WTC11 (cell line): Measurements from ENCODE around the gene EFHC2. TPM values are rescaled to one million over a fixed set of nuclear protein-coding genes. Genes with fewer than 3 reads are reported as not detected.

Source experiments
- ATAC-seq: fragments of 200-7000 bp; cut with Tn5 transposase; 2 replicates; pipeline ENCODE4 v1.10.0; 2021; ENCODE audit warnings: mild to moderate bottlenecking, moderate library complexity
- CTCF ChIA-PET: fragments of 300-600 bp; sonication (Branson Sonifier 250); formaldehyde crosslinking; loops from one replicate; lab custom pipeline; 2021; ENCODE audit warnings: antibody characterized with exemption; lab: Charles Lee
- POLR2A ChIA-PET: fragments of 350-600 bp; sonication (Branson Sonifier 250); formaldehyde crosslinking; loops from one replicate; lab custom pipeline; 2021; ENCODE audit warnings: antibody characterized with exemption; lab: Charles Lee
- DNase-seq: peaks from one replicate; pipeline ENCODE4 v3.0.0; 2021; ENCODE audit warnings: low spot score
- H3K27ac Mint-ChIP-seq: 2 replicates; pipeline ENCODE4 v1.8.0; 2021; ENCODE audit warnings: mixed read lengths
- H3K27me3 Mint-ChIP-seq: 2 replicates; pipeline ENCODE4 v1.8.0; 2021; ENCODE audit warnings: low read depth, mild to moderate bottlenecking, moderate library complexity, mixed read lengths
- H3K36me3 Mint-ChIP-seq: 2 replicates; pipeline ENCODE4 v1.8.0; 2021; ENCODE audit warnings: mixed read lengths
- H3K4me1 Mint-ChIP-seq: 2 replicates; pipeline ENCODE4 v1.8.0; 2022; ENCODE audit warnings: mixed read lengths
- H3K4me3 Mint-ChIP-seq: 2 replicates; pipeline ENCODE4 v1.8.0; 2021; ENCODE audit warnings: mild to moderate bottlenecking, moderate library complexity, mixed read lengths
- H3K9me3 Mint-ChIP-seq: 2 replicates; pipeline ENCODE4 v1.8.0; 2021; ENCODE audit warnings: mixed read lengths
- CREM ChIP-seq: sonication (generic); formaldehyde crosslinking; IDR thresholded peaks from 2 replicates; pipeline ENCODE4 v1.8.1; 2022; ENCODE audit warnings: mild to moderate bottlenecking, missing genetic modification reagents, moderate library complexity
- EMX1 ChIP-seq: fragments of 250-450 bp; sonication (Bioruptor Pico); IDR thresholded peaks from 2 replicates; pipeline ENCODE4 v1.8.0; 2021; ENCODE audit warnings: mild to moderate bottlenecking
- FOXK1 ChIP-seq: sonication (generic); formaldehyde crosslinking; IDR thresholded peaks from 2 replicates; pipeline ENCODE4 v1.8.0; 2022; ENCODE audit warnings: mild to moderate bottlenecking, moderate library complexity, missing genetic modification reagents
- HMGA2 ChIP-seq: fragments of 250-450 bp; sonication (Bioruptor Pico); IDR thresholded peaks from 2 replicates; pipeline ENCODE4 v1.4.0; 2021; ENCODE audit warnings: mild to moderate bottlenecking, moderate library complexity
- IRF2 ChIP-seq: sonication (generic); formaldehyde crosslinking; IDR thresholded peaks from 2 replicates; pipeline ENCODE4 v1.8.0; 2022; ENCODE audit warnings: low read depth, missing genetic modification reagents, borderline replicate concordance
- JAZF1 ChIP-seq: fragments of 250-450 bp; sonication (Bioruptor Pico); IDR thresholded peaks from 2 replicates; pipeline ENCODE4 v1.9.0; 2021; ENCODE audit warnings: moderate library complexity, mild to moderate bottlenecking, inconsistent platforms
- MYBL2 ChIP-seq: sonication (generic); formaldehyde crosslinking; IDR thresholded peaks from 2 replicates; pipeline ENCODE4 v1.8.1; 2023; ENCODE audit warnings: mild to moderate bottlenecking, moderate library complexity, missing genetic modification reagents
- NFATC4 ChIP-seq: fragments of 250-450 bp; sonication (Bioruptor Pico); IDR thresholded peaks from 2 replicates; pipeline ENCODE4 v1.9.0; 2021; ENCODE audit warnings: mild to moderate bottlenecking
- RELA ChIP-seq: sonication (generic); formaldehyde crosslinking; IDR thresholded peaks from 2 replicates; pipeline ENCODE4 v1.8.1; 2022; ENCODE audit warnings: missing genetic modification reagents, mild to moderate bottlenecking, borderline replicate concordance
- RORB ChIP-seq: fragments of 250-450 bp; sonication (Bioruptor Pico); IDR thresholded peaks from 2 replicates; pipeline ENCODE4 v1.9.0; 2021; ENCODE audit warnings: mild to moderate bottlenecking
- TEAD1 ChIP-seq: sonication (generic); formaldehyde crosslinking; IDR thresholded peaks from 2 replicates; pipeline ENCODE4 v1.8.0; 2022; ENCODE audit warnings: mild to moderate bottlenecking, missing genetic modification reagents
- ZNF263 ChIP-seq: sonication (generic); formaldehyde crosslinking; IDR thresholded peaks from 2 replicates; pipeline ENCODE4 v1.8.1; 2022; ENCODE audit warnings: low read depth, mild to moderate bottlenecking, moderate library complexity, missing genetic modification reagents
- ZNF396 ChIP-seq: fragments of 250-450 bp; sonication (Bioruptor Pico); IDR thresholded peaks from 2 replicates; pipeline ENCODE4 v1.8.0; 2021; ENCODE audit warnings: mild to moderate bottlenecking, moderate library complexity, borderline replicate concordance
- total RNA-seq: library from RNA; stranded (reverse); gene quantifications from 3 replicates; pipeline ENCODE4 v1.2.3, GENCODE V29; 2021
- TF ChIP-seq, protein P1 (sequence below): sonication (generic); formaldehyde crosslinking; IDR thresholded peaks from 2 replicates; pipeline ENCODE4 v1.8.0; 2023; ENCODE audit warnings: missing genetic modification reagents
- TF ChIP-seq, protein P2 (sequence below): sonication (generic); formaldehyde crosslinking; IDR thresholded peaks from 2 replicates; pipeline ENCODE4 v1.8.1; 2023; ENCODE audit warnings: mild to moderate bottlenecking, missing genetic modification reagents
- TF ChIP-seq, protein P3 (sequence below): sonication (generic); formaldehyde crosslinking; IDR thresholded peaks from 2 replicates; pipeline ENCODE4 v1.8.0; 2022; ENCODE audit warnings: mild to moderate bottlenecking, missing genetic modification reagents
- TF ChIP-seq, protein P4 (sequence below): sonication (generic); formaldehyde crosslinking; IDR thresholded peaks from 2 replicates; pipeline ENCODE4 v1.8.0; 2022; ENCODE audit warnings: missing genetic modification reagents
- TF ChIP-seq, protein P5 (sequence below): fragments of 250-450 bp; sonication (Bioruptor Pico); IDR thresholded peaks from 2 replicates; pipeline ENCODE4 v1.9.0; 2021; ENCODE audit warnings: moderate library complexity, mild to moderate bottlenecking, inconsistent platforms, borderline replicate concordance
- TF ChIP-seq, protein P6 (sequence below): sonication (generic); formaldehyde crosslinking; IDR thresholded peaks from 2 replicates; pipeline ENCODE4 v1.8.1; 2023; ENCODE audit warnings: mild to moderate bottlenecking, missing genetic modification reagents
- TF ChIP-seq, protein P7 (sequence below): sonication (generic); formaldehyde crosslinking; IDR thresholded peaks from 2 replicates; pipeline ENCODE4 v1.8.1; 2022; ENCODE audit warnings: missing genetic modification reagents, borderline replicate concordance

The EFHC2 gene
- total RNA-seq, 1 experiment from 2014 or later: 2.1 TPM

DNA sequence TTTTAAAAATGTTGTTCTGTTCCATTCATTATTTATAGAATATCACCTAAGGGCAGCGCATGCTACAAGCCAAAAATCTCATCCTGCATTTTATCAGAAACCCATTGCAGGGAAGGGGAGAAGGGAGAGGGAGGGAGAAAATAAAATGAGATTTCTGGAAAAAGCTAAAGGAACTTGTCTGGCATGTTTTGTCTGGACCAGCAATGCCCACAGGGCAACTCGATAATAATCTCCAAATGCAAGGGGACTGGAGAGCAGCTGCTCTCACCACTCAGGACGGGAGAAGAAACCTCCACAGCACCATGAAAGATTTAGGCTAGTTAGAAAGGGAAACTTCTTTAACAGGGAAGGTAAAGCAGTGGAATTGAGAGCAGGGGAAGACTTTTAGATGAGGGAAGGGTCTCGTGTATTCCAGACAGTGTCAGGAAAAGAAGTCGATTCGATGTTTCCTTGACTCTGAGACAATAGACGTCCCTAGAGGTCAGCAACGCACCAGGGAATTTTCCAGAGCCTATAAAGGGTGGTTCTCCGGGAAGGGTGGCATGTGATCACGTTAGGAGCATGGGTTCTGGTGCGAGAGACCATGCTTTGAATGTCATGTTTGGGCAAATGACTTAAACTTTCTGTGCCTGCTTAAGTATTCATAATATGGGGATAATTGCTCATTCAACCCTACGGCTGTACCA is 238.1 kb downstream of the EFHC2 start:
- Mint-ChIP-seq H3K9me3 (peaks cover 25% of the 10 kb centered on the region), H3K36me3 (peaks cover 18% of the 10 kb centered on the region), H3K4me1 (peaks cover 5% of the 10 kb centered on the region), H3K4me3 (no peak overlapping the region), H3K27ac (no peak overlapping the region), H3K27me3 (peaks cover 2% of the 10 kb centered on the region)
- CTCF ChIA-PET: interaction anchor here (1.1 kb wide), 1 partner anchor 139 kb away, joined by 3 read pairs; no protein-coding TSS in a partner anchor
- TF ChIP-seq HMGA2 (no peak), IRF2 (no peak), NFATC4 (CRISPR knock-in tag) (no peak), TEAD1 (CRISPR knock-in tag) (no peak), MYBL2 (CRISPR knock-in tag) (no peak), EMX1 (no peak), FOXK1 (CRISPR knock-in tag) (no peak), RORB (CRISPR knock-in tag) (no peak), RELA (CRISPR knock-in tag) (no peak), ZNF263 (no peak), ZNF396 (no peak), CREM (CRISPR knock-in tag) (no peak), JAZF1 (CRISPR knock-in tag) (no peak)
- TF ChIP-seq, protein P1, sequence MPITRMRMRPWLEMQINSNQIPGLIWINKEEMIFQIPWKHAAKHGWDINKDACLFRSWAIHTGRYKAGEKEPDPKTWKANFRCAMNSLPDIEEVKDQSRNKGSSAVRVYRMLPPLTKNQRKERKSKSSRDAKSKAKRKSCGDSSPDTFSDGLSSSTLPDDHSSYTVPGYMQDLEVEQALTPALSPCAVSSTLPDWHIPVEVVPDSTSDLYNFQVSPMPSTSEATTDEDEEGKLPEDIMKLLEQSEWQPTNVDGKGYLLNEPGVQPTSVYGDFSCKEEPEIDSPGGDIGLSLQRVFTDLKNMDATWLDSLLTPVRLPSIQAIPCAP (CRISPR knock-in tag): no peak
- TF ChIP-seq, protein P2, sequence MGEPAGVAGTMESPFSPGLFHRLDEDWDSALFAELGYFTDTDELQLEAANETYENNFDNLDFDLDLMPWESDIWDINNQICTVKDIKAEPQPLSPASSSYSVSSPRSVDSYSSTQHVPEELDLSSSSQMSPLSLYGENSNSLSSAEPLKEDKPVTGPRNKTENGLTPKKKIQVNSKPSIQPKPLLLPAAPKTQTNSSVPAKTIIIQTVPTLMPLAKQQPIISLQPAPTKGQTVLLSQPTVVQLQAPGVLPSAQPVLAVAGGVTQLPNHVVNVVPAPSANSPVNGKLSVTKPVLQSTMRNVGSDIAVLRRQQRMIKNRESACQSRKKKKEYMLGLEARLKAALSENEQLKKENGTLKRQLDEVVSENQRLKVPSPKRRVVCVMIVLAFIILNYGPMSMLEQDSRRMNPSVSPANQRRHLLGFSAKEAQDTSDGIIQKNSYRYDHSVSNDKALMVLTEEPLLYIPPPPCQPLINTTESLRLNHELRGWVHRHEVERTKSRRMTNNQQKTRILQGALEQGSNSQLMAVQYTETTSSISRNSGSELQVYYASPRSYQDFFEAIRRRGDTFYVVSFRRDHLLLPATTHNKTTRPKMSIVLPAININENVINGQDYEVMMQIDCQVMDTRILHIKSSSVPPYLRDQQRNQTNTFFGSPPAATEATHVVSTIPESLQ (CRISPR knock-in tag): no peak
- TF ChIP-seq, protein P3, sequence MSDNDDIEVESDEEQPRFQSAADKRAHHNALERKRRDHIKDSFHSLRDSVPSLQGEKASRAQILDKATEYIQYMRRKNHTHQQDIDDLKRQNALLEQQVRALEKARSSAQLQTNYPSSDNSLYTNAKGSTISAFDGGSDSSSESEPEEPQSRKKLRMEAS (CRISPR knock-in tag): no peak
- TF ChIP-seq, protein P4, sequence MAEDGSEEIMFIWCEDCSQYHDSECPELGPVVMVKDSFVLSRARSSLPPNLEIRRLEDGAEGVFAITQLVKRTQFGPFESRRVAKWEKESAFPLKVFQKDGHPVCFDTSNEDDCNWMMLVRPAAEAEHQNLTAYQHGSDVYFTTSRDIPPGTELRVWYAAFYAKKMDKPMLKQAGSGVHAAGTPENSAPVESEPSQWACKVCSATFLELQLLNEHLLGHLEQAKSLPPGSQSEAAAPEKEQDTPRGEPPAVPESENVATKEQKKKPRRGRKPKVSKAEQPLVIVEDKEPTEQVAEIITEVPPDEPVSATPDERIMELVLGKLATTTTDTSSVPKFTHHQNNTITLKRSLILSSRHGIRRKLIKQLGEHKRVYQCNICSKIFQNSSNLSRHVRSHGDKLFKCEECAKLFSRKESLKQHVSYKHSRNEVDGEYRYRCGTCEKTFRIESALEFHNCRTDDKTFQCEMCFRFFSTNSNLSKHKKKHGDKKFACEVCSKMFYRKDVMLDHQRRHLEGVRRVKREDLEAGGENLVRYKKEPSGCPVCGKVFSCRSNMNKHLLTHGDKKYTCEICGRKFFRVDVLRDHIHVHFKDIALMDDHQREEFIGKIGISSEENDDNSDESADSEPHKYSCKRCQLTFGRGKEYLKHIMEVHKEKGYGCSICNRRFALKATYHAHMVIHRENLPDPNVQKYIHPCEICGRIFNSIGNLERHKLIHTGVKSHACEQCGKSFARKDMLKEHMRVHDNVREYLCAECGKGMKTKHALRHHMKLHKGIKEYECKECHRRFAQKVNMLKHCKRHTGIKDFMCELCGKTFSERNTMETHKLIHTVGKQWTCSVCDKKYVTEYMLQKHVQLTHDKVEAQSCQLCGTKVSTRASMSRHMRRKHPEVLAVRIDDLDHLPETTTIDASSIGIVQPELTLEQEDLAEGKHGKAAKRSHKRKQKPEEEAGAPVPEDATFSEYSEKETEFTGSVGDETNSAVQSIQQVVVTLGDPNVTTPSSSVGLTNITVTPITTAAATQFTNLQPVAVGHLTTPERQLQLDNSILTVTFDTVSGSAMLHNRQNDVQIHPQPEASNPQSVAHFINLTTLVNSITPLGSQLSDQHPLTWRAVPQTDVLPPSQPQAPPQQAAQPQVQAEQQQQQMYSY (CRISPR knock-in tag): no peak
- TF ChIP-seq, protein P5, sequence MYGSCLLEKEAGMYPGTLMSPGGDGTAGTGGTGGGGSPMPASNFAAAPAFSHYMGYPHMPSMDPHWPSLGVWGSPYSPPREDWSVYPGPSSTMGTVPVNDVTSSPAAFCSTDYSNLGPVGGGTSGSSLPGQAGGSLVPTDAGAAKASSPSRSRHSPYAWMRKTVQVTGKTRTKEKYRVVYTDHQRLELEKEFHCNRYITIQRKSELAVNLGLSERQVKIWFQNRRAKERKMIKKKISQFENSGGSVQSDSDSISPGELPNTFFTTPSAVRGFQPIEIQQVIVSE (CRISPR knock-in tag): no peak
- TF ChIP-seq, protein P6, sequence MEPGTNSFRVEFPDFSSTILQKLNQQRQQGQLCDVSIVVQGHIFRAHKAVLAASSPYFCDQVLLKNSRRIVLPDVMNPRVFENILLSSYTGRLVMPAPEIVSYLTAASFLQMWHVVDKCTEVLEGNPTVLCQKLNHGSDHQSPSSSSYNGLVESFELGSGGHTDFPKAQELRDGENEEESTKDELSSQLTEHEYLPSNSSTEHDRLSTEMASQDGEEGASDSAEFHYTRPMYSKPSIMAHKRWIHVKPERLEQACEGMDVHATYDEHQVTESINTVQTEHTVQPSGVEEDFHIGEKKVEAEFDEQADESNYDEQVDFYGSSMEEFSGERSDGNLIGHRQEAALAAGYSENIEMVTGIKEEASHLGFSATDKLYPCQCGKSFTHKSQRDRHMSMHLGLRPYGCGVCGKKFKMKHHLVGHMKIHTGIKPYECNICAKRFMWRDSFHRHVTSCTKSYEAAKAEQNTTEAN (CRISPR knock-in tag): no peak
- TF ChIP-seq, protein P7, sequence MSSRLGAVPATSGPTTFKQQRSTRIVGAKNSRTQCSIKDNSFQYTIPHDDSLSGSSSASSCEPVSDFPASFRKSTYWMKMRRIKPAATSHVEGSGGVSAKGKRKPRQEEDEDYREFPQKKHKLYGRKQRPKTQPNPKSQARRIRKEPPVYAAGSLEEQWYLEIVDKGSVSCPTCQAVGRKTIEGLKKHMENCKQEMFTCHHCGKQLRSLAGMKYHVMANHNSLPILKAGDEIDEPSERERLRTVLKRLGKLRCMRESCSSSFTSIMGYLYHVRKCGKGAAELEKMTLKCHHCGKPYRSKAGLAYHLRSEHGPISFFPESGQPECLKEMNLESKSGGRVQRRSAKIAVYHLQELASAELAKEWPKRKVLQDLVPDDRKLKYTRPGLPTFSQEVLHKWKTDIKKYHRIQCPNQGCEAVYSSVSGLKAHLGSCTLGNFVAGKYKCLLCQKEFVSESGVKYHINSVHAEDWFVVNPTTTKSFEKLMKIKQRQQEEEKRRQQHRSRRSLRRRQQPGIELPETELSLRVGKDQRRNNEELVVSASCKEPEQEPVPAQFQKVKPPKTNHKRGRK (CRISPR knock-in tag): no peak
- peak; percentile 10 for DNase-seq
- POLR2A ChIA-PET: no interaction called here
- ATAC-seq: peak; percentile 62
